Measurements from ENCODE around the gene RSKR.

RSKR gene

GRCh38 chr17:28657756-28658155 lies 43.8 kb upstream of the RSKR start:
- ChIA-PET CTCF (interaction anchor here (1.1 to 2.4 kb wide), 5 partner anchors 9 to 16 kb away, joined by 3 to 10 read pairs (median 9); partner anchors contain the start of gene BLTP2), POLR2A (interaction anchor here (0.7 kb wide), 1 partner anchor 13 kb away, joined by 4 read pairs; the partner anchor contains the start of gene BLTP2)
- no peak for DNase-seq (ENCODE audit: low read depth, low spot score)
- no peak overlapping the region for H3K4me3 ChIP-seq (ENCODE audit: low read depth, low read length)
- TF ChIP-seq CTCF (IDR thresholded peaks at IDR 0.05; ENCODE audit: insufficient read depth, low read length, missing control alignments) = no peak

- POLR2A ChIA-PET = no interaction called here
- TF ChIP-seq CTCF (IDR thresholded peaks at IDR 0.05; ENCODE audit: insufficient read depth, low read length, missing control alignments) = no peak
- CTCF ChIA-PET = interaction anchor here (1.0 to 3.9 kb wide), 2 partner anchors 8 to 11 kb away, joined by 5 to 11 read pairs; partner anchors contain the start of gene BLTP2
- no peak overlapping the region for H3K4me3 ChIP-seq (ENCODE audit: low read depth, low read length)
- DNase-seq (ENCODE audit: low read depth, low spot score) = no peak
Measured at GRCh38 chr17:28655160-28655559, 41.2 kb upstream of the RSKR start.

- ChIA-PET CTCF (interaction anchor here (0.7 to 2.1 kb wide), 7 partner anchors 9 to 267 kb away, joined by 3 to 17 read pairs (median 4); partner anchors contain the start of genes SDF2 and SUPT6H), POLR2A (interaction anchor here (0.8 kb wide), 1 partner anchor 75 kb away, joined by 4 read pairs; no protein-coding TSS in a partner anchor)
- no peak for TF ChIP-seq CTCF (IDR thresholded peaks at IDR 0.05; ENCODE audit: insufficient read depth, low read length, missing control alignments)
Measured at GRCh38 chr17:28648698-28649097, 34.7 kb upstream of the RSKR start.

GRCh38 chr17:28646039-28646754 lies 32.2 kb upstream of the RSKR start:
- no peak for DNase-seq (ENCODE audit: low read depth, low spot score)
- POLR2A ChIA-PET = no interaction called here
- no peak for TF ChIP-seq CTCF (IDR thresholded peaks at IDR 0.05; ENCODE audit: insufficient read depth, low read length, missing control alignments)
- CTCF ChIA-PET = interaction anchor here (0.8 to 7.1 kb wide), 19 partner anchors 11 to 470 kb away, joined by 3 to 85 read pairs (median 4); partner anchors contain the start of genes NEK8, PIGS, RSKR and SDF2
- no peak overlapping the region for H3K4me3 ChIP-seq (ENCODE audit: low read depth, low read length)

More at GRCh38 chr17:28648698-28649097, 34.7 kb upstream of the RSKR start:
- no peak overlapping the region for H3K4me3 ChIP-seq (ENCODE audit: low read depth, low read length)
- no peak for DNase-seq (ENCODE audit: low read depth, low spot score)

- POLR2A ChIA-PET = interaction anchor here (1.0 to 1.3 kb wide), 3 partner anchors 11 to 23 kb away, joined by 4 to 5 read pairs (median 5); no protein-coding TSS in a partner anchor
- DNase-seq (ENCODE audit: low read depth, low spot score) = no peak
- H3K4me3 ChIP-seq (ENCODE audit: low read depth, low read length) = peak overlapping the region; percentile 65
- CTCF ChIA-PET = interaction anchor here (1.0 to 7.1 kb wide), 12 partner anchors 9 to 120 kb away, joined by 3 to 85 read pairs (median 8); partner anchors contain the start of genes RSKR, SDF2, SUPT6H and TLCD1
- TF ChIP-seq CTCF (IDR thresholded peaks at IDR 0.05; ENCODE audit: insufficient read depth, low read length, missing control alignments) = no peak
Measured at GRCh38 chr17:28645576-28645939, 31.6 kb upstream of the RSKR start.
